Medulla oblongata (tissue), 1 donor: Measurements from ENCODE around the gene IPMK.
"Not testable (repeated sequence)": the region's sequence is repeated elsewhere in the genome, so short reads cannot be mapped to it uniquely, and the experiment has no call there.

ENCODE experiments used
- DNase-seq: peaks from one replicate; pipeline ENCODE4 v3.0.0-alpha.2; 2015; ENCODE audit errors: extremely low spot score

The IPMK gene

GRCh38 chr10:58220769-58221451 lies 46.8 kb downstream of the IPMK start:
- DNase-seq: no peak

DNA sequence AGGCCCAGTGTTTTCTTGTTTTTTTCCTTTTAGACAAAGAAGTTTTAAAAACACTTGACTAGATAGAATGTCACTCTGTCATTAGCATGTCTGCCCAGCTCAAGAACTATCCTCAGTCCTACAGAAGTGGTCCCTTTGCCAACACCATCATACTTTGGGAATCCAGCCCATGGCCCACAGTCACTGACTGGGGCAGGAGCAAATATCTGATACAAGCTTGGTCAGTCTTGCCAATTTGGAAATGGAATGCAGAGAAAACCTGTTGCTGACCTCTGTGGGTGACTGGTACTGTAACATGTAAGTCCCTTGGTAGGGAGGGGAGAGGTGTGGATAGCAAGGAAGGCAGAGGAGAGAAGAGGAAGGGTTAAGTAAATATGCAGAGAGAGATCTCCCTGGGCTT lies 47.8 kb downstream of the IPMK start:
- no peak for DNase-seq

- no peak for DNase-seq
Observed at GRCh38 chr10:58217612-58218011, 50.1 kb downstream of the IPMK start.

GRCh38 chr10:58212622-58213021 lies 55.1 kb downstream of the IPMK start:
- DNase-seq: no peak

DNA sequence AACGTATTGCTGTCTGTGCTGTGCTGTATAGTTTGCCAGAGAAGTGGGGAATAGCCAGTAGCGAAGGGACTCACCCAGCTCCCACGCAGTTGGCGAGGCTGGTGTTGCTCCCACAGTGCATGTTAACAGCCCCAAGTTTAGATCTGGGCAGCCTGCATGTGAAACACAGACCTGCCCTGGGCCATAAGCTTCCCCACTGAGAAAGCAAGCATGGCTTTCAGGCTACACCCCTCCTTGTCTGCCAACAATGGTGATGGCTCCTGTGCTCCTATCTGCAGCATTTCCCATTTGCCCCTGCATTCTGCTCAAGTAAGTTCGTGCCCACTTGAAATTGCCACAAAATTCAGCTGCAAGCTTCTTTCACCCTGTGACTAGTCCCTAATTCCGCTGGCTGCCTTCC lies 57.5 kb downstream of the IPMK start:
- no peak for DNase-seq

DNA sequence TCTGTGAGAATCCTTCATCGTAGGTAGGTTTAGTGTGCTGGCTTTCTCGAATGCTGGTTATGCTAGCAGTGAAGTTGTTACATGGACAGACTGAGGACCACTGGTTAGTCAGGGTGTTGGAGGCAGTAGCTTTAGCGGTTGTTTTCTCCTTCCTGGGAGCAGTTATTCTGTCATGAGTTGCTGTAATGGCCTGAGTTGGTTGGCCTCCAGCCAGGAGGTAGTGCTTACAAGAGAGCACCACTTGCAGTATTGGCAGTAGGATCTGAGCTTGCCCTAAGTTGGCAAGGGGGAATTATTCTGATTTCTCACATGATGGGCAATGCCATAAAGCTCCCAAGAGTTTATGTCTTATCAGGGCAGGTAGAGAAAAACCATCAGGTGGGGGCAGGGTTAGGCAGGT lies 58.0 kb downstream of the IPMK start:
- DNase-seq: peak; percentile 10

- no peak for DNase-seq
Observed at GRCh38 chr10:58206251-58206650, 61.4 kb downstream of the IPMK start.

DNA sequence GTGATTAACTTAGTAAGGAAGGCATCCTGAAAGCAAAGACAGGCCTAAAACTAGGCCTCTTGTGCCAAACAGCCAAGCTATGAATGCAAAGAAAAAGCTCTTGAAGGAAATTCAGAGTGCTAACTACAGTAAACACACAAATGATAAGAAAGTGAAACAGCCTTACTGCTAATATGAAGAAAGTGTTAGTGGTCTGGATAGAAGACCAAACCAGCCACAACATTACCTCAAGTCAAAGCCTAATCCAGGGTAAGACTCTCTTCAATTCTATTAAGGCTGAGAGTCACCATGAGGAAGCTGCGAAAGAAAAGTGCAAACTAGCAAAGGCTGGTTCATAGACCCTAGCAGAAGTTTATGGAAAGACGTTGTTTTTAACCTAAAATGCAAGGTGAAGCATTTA lies 66.0 kb downstream of the IPMK start:
- no peak for DNase-seq

- DNase-seq: no peak
Observed at GRCh38 chr10:58189269-58189668, 78.4 kb downstream of the IPMK start.

DNA sequence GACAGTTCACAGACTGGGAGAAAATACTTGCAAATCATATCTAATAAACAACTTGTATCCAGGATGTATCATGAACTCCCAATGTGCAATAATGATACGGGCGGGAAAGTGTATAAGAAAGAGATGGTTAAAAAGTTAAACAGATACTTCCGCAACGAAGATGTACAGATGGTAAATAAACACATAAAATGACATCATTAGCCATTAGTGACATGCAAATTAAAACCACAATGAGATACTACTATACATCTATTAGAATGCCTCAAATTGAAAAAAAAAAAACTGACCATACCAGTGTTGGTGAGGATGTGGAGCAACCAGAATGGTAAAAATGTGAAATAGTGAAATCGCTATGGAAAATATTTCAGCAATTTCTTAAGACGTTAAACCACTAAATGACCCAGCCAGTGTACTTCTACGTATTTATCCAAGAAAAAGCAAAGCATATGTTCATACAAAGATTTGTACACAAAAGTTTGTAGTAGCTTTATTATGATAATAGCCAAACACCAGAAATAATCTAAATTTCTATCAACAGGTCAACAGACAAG lies 83.5 kb downstream of the IPMK start:
- DNase-seq: no peak

- DNase-seq: no peak
Observed at GRCh38 chr10:58180666-58181065, 87.0 kb downstream of the IPMK start.

DNA sequence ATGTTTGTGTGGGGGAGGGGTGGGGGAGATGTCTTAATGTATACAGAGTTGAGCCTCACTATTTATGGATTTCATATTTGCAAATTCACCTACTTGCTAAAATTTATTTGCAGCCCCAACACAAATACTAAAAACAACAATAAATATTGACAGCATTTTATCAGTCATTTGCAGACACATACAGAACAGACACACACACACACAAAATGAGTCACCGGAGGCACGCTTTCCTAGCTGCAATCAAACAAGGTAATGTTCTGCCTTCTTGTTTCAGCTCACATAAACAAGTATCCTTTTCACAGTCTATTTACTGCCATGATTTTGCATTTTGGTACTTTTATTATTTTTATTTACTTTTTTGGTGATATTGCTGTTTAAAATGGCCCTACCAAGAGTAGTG lies 88.5 kb downstream of the IPMK start:
- DNase-seq: no peak

- no peak for DNase-seq
Observed at GRCh38 chr10:58178811-58179210, 88.9 kb downstream of the IPMK start.

- DNase-seq: peak; percentile 62
Observed at GRCh38 chr10:58177362-58177947, 90.2 kb downstream of the IPMK start.

DNA sequence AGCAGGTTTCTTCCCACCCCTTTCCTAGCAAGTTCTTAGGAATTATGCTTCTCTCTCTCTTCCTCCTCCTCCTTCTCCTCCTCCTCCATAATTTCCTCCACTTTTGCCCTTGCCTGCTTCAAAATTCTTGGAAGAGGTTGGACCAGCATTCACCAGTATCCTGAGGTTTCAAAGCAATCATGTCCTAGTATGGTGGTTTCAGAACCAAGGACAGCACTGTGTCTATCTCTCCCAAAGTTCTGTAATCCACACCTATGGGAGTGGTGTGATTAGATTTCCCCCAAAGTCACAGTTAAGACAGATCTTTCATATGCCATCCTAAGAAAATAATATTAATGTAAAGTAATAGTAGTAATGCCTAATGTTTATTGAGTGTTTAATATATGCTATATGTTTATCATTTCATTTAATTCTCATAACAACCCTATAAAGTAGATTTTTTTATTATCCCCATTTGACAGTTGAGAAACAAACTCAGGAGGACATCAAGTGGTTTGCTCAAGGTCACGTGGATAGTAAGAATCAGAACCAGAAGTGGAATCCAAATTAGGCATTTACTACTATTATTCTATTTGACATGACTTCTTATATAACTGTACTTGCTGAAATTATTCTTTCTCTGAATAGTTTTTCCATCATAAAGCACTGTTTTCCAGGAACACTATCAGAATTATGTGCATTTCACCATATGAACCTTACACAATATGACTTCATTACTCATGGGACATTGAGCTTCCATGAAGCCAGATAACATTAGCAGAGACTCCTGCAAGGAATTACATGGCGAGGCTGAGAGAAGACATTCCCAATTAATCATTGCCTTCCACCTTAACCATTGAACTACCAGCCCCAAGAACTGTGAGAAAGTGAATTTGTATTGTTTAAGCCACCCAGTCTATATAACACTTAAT lies 91.4 kb downstream of the IPMK start:
- no peak for DNase-seq

GRCh38 chr10:58174831-58175230 lies 92.9 kb downstream of the IPMK start:
- DNase-seq: no peak

- DNase-seq: no peak
Observed at GRCh38 chr10:58173391-58173790, 94.3 kb downstream of the IPMK start.

- DNase-seq: no peak
Observed at GRCh38 chr10:58171146-58171545, 96.5 kb downstream of the IPMK start.

- DNase-seq: no peak
Observed at GRCh38 chr10:58164517-58164916, 103.2 kb downstream of the IPMK start.

DNA sequence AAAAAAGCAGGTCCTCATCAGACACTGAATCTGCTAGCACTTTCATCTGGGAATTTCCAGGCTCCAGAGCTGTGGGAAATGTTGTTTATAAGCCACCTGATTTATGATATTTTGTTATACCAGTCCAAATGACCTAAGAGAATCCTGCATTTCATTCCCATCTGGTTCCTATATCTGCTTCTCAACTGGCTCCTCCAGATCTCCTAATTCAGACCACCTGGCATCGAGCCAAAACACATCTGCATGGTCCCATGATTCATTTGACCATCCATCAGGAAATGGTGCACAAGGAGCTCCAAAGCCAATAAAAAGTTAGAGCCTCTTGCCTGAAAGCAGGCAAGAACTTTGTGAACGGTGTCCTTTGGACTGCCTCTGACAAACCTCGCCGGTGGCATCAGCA lies 108.9 kb downstream of the IPMK start:
- no peak for DNase-seq

DNA sequence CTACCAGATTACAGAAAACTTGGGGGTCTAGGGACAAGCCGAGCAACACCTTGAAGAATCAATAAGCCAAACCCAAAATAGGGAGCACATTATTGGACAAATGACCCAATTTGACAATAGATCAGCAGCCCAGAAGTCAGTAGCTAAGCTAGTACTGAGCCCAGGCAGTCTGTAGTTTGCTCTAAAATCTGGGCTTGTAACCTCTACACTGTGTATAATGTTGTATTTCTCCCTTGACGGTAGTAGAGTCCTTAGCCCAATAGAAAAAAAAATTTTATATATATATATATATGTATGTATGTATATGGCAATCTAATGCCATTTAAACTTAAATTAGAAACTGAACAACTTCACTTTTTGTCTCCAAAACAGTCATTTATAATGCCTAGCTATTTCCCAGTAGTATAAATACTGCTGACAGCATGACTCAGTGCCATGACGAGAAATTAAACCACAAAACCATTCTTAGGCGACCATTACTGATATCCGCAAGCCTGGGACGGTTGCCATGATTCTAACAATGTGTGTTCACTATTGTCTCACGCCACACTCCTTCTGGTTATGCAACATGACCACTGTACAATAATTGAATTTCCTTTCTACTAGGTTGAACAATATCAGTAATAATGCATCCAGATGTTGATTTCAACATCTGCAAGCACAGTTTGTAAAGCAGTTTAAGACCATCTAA lies 110.5 kb downstream of the IPMK start:
- no peak for DNase-seq

- not testable (repeated sequence) for DNase-seq
Observed at GRCh38 chr10:58155941-58156340, 111.8 kb downstream of the IPMK start.
